ENCODE data around the gene LDLRAD3. TPM values are rescaled to one million over a fixed set of nuclear protein-coding genes. Genes with fewer than 3 reads are reported as not detected.

LDLRAD3 gene
- total RNA-seq, 2 donors from 2014 or later: 0.19 to 0.45 TPM

DNA sequence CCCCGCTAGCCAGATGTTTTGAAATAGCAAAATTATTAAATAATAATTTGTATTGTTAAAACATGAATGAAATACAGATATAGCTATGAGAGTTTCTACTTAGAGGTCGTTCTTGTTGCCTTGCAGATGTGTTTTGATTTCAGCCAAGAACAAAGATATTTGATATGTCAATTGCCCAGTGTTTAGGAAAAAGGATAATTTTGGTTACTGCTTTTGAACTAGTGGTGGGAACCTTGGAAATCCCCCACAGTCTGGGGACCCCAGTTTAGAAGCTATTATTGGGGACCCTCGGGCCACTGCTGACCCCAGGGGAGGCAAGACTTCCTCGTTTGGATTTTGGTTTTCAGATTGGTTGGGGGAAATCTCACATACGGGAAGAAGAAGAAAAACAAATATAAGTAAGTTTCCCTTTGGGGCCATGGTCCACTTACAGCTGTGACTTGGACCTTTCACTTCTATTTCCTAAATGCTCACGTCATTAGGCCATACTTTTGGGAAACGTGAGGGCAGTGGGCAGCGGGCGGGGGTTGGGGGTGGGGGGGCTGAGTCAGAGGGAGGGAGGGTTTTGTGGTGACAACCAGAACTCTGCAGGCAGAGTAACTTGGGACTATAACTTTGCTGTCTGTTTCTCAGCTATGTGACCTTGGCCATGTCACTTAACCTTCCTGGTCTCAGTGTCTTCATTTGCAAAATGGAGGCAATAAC is 37.0 kb downstream of the LDLRAD3 start:
- no peaks in the 10 kb centered on the region for H3K9me3 Mint-ChIP-seq
- H3K27me3 Mint-ChIP-seq: peaks cover 3% of the 10 kb centered on the region
- H3K4me3 Mint-ChIP-seq: no peak overlapping the region
- no peaks in the 10 kb centered on the region for H3K36me3 Mint-ChIP-seq (ENCODE audit: low read depth)
- no peaks in the 10 kb centered on the region for H3K4me1 Mint-ChIP-seq
- ATAC-seq (replicated peaks): no peak
- H3K27ac Mint-ChIP-seq: no peak overlapping the region

DNA sequence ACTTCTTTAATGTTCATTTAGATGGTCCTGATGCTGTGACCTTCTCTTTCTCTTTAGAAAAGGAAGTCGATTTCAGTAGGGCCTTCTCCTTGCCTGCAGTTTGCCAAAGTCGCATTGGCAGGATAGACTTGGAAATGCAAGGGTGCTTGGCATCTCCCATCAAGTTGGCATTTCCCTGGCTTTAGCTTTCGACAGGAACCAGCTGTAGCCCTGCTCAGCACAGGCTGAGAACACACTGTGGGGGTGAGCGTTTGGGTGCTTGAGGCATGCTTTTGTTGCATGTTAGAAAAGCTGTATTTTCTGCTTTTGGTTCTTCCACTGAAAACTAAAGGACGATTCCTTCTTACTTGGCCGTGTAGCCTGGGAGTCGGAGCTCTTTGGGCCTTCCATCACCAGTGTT is 37.7 kb downstream of the LDLRAD3 start:
- Mint-ChIP-seq H3K36me3 (ENCODE audit: low read depth) (no peaks in the 10 kb centered on the region), H3K9me3 (no peaks in the 10 kb centered on the region), H3K27ac (no peak overlapping the region), H3K4me3 (no peak overlapping the region), H3K4me1 (no peaks in the 10 kb centered on the region), H3K27me3 (peaks cover 3% of the 10 kb centered on the region)
- ATAC-seq (replicated peaks): no peak

DNA sequence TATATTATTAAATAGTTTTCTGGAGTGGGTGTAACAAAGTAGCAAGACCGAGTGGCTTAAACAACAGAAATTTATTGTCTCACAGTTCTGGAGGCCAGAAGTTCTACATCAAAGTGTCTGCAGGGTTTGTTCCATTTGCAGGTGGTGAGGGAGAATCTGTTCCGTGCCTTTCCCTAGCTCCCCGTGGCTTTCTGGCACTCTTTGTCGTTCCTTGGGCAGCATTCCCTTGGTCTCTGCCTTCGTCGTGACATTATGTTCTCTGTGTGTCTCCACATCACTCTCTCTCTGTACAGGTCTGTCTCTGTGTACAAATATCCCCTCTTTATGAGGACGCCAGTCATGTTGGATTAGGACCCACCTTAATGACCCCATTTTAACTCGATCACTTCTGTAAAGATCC is 38.2 kb downstream of the LDLRAD3 start:
- H3K36me3 Mint-ChIP-seq (ENCODE audit: low read depth): no peaks in the 10 kb centered on the region
- no peaks in the 10 kb centered on the region for H3K4me1 Mint-ChIP-seq
- H3K4me3 Mint-ChIP-seq: no peak overlapping the region
- no peaks in the 10 kb centered on the region for H3K9me3 Mint-ChIP-seq
- peaks cover 3% of the 10 kb centered on the region for H3K27me3 Mint-ChIP-seq
- H3K27ac Mint-ChIP-seq: no peak overlapping the region
- ATAC-seq (replicated peaks): no peak

DNA sequence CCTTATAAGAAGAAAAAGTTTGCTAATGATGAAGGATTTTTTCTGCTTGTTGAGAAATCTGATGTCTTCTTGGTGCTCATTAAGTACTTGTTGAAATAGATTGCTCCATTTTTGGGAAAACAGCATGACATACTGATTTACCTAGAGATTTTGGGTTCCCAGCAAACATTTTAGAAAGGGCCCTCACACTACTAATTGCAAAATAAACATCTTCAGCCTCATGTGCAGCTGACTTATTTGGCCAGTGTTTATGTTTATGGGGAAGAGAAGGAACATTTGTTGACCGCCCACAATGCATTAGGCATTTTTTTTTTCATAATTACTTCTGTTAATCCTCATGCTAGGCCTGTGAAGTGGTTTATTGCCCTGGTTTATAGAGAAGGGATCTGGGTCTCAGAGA is 40.1 kb downstream of the LDLRAD3 start:
- Mint-ChIP-seq H3K9me3 (no peaks in the 10 kb centered on the region), H3K27me3 (peaks cover 3% of the 10 kb centered on the region), H3K4me1 (no peaks in the 10 kb centered on the region), H3K4me3 (no peak overlapping the region), H3K27ac (no peak overlapping the region), H3K36me3 (ENCODE audit: low read depth) (no peaks in the 10 kb centered on the region)
- ATAC-seq (replicated peaks): no peak

DNA sequence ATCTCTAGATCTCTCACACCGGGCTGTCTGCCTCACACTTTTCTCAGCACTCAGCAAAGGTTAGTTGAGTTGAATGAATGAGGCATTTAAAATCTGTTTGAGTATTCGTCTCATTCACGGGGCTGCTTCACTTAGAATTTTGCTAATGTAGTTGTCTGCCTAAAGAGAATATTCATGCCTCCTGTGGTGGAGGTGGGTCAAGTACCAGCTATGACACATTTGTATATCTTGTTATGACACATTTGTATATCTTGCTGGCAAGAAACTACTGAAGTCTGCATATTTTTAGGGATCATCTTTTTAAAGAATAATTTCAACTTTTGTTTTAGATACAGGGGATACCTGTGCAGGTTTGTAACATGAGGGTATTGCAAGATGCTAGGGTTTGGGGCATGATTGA is 43.1 kb downstream of the LDLRAD3 start:
- Mint-ChIP-seq H3K9me3 (no peaks in the 10 kb centered on the region), H3K27ac (no peak overlapping the region), H3K4me3 (no peak overlapping the region), H3K36me3 (ENCODE audit: low read depth) (no peaks in the 10 kb centered on the region), H3K4me1 (no peaks in the 10 kb centered on the region), H3K27me3 (peaks cover 13% of the 10 kb centered on the region)
- no peak for ATAC-seq (replicated peaks)

DNA sequence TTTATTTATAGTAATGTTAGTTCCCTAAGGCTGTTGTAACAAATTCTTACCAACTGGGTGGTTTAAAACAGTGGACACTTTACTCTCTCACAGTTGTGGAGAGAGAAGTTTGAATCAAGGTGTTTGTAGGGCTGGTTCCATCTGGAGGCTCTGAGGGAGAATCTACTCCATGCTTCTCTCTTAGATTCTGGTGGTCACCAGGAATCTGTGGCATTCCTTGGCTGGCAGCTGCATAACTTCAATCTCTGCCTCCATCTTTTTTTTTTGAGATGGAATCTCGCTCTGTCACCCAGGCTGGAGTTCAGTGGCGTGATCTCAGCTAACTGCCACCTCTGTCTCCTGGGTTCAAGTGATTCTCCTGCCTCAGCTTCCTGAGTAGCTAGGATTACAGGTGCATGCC is 46.3 kb downstream of the LDLRAD3 start:
- no peak overlapping the region for H3K27ac Mint-ChIP-seq
- no peak overlapping the region for H3K4me3 Mint-ChIP-seq
- H3K27me3 Mint-ChIP-seq: peaks cover 24% of the 10 kb centered on the region
- no peak for ATAC-seq (replicated peaks)
- H3K9me3 Mint-ChIP-seq: no peaks in the 10 kb centered on the region
- H3K36me3 Mint-ChIP-seq (ENCODE audit: low read depth): no peaks in the 10 kb centered on the region
- H3K4me1 Mint-ChIP-seq: no peaks in the 10 kb centered on the region

DNA sequence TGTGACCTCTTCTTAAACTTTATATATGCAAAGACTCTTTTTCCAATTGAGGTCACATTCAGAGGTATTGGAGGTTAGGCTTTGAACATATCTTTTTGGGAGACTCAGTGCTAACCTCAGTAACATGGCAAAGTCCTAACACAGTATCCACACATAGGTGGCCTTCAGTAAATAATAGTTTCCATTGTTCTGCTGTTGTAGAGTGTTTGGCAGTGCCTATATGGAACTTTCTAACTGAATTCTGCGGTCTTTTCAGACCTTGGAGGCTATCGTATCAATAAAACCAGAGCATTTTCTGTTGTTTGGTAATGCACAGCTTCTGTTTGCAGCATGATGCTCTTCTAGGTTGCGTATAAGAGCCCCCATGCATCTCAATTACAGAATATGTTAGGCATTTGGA is 47.0 kb downstream of the LDLRAD3 start:
- no peak overlapping the region for H3K4me3 Mint-ChIP-seq
- H3K36me3 Mint-ChIP-seq (ENCODE audit: low read depth): no peaks in the 10 kb centered on the region
- H3K27ac Mint-ChIP-seq: no peak overlapping the region
- ATAC-seq (replicated peaks): no peak
- no peaks in the 10 kb centered on the region for H3K9me3 Mint-ChIP-seq
- H3K4me1 Mint-ChIP-seq: no peaks in the 10 kb centered on the region
- H3K27me3 Mint-ChIP-seq: peaks cover 24% of the 10 kb centered on the region

DNA sequence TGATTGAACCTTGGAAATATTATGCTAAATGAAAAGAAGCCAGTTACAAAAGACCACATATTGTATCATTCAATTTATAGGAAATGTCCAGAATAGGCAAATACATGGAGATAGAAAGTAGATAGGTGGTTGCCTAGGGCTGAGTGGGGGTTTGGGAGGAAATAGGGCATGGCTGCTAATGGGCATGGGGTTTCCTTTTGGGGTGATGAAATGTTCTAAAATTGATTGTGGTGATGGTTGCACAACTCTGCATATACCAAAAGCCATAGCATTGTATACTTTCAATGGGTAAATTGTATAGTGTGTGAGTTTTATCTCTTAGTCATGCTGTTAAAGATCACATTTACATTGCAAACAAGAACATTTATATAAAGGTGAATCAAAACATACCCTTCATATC is 48.7 kb downstream of the LDLRAD3 start:
- no peaks in the 10 kb centered on the region for H3K36me3 Mint-ChIP-seq (ENCODE audit: low read depth)
- H3K27ac Mint-ChIP-seq: no peak overlapping the region
- H3K27me3 Mint-ChIP-seq: peaks cover 24% of the 10 kb centered on the region
- ATAC-seq (replicated peaks): no peak
- no peaks in the 10 kb centered on the region for H3K9me3 Mint-ChIP-seq
- H3K4me1 Mint-ChIP-seq: no peaks in the 10 kb centered on the region
- no peak overlapping the region for H3K4me3 Mint-ChIP-seq

DNA sequence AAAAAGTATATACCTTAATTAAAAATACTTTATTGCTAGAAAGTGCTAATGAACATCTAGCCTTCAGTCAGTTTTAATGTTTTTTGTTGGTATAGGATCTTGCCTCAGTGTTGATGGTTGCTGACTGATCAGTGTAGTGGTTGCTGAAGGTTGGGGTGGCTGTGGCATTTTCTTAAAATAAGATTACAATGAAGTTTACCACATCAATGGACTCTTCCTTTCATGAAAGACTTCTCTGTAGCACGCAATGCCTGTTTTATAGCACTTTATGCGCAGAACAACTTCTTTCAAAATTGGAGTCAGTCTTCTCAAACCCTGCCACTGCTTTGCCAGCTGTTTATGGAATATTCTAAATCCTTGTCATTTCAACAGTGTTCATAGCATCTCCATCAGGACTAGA is 50.6 kb downstream of the LDLRAD3 start:
- ATAC-seq (replicated peaks): no peak
- H3K36me3 Mint-ChIP-seq (ENCODE audit: low read depth): no peaks in the 10 kb centered on the region
- H3K4me1 Mint-ChIP-seq: no peaks in the 10 kb centered on the region
- H3K4me3 Mint-ChIP-seq: no peak overlapping the region
- H3K27me3 Mint-ChIP-seq: peaks cover 26% of the 10 kb centered on the region
- H3K9me3 Mint-ChIP-seq: no peaks in the 10 kb centered on the region
- H3K27ac Mint-ChIP-seq: no peak overlapping the region

DNA sequence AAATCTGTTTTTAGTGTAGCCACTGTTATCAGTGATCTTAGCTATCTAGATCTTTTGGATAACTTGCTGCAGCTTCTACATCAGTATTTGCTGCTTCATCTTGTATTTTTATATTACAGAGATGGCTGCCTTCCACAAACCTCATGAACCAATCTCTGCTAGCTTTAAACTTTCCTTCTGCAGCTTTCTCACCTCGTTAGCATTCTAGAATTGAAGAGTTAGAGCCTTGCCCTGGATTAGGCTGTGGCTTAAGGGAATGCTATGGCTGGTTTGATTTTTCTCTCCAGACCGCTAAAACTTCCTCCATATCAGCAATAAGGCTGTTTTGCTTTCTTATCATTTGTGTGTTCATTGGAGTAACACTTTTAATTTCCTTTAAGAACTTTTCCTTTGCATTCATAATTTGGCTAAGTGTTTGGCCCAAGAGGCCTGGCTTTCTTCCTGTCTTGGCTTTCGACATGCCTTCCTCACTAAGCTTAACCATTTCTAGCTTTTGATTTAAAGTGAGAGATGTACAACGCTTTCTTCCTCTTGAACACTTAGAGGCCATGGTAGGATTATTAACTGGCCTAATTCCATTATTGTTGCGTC is 51.9 kb downstream of the LDLRAD3 start:
- Mint-ChIP-seq H3K4me3 (no peak overlapping the region), H3K4me1 (no peaks in the 10 kb centered on the region)
- ATAC-seq (replicated peaks): no peak

DNA sequence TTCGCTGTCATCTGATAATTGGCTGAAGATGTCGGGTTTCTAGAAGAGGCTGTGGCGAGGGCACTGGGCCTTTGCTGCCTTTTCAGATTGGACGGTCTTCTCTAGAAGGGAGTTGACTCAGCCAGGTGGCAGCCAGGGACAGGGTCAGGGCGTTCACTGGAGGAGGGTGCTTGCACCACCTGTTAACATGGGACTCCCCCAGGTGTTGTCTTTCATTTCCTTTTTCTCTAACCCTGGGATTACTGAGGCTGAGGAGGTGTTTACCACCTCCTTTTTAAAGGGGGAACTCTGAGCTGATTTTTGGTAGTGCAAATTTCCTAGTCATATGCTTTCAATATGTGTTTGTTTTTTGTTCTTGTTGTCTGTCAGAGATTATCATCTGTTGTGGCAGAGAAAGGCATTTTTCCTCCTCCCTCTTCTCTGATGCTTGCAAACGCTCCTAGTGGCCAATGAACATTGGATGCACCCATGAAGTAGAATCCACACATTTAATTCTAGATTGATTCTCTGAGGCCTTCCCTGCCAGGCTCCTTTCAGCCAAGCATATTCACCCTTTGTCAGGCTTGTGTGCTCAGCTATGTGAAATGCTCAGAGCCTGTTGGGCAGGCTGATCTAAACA is 54.1 kb downstream of the LDLRAD3 start:
- Mint-ChIP-seq H3K27me3 (peaks cover 14% of the 10 kb centered on the region), H3K36me3 (ENCODE audit: low read depth) (no peaks in the 10 kb centered on the region), H3K9me3 (no peaks in the 10 kb centered on the region), H3K4me1 (no peaks in the 10 kb centered on the region), H3K4me3 (no peak overlapping the region), H3K27ac (no peak overlapping the region)
- ATAC-seq (replicated peaks): no peak

More for the DNA sequence above, 51.9 kb downstream of the LDLRAD3 start:
- Mint-ChIP-seq H3K36me3 (ENCODE audit: low read depth) (no peaks in the 10 kb centered on the region), H3K27me3 (peaks cover 19% of the 10 kb centered on the region), H3K27ac (no peak overlapping the region), H3K9me3 (no peaks in the 10 kb centered on the region)

DNA sequence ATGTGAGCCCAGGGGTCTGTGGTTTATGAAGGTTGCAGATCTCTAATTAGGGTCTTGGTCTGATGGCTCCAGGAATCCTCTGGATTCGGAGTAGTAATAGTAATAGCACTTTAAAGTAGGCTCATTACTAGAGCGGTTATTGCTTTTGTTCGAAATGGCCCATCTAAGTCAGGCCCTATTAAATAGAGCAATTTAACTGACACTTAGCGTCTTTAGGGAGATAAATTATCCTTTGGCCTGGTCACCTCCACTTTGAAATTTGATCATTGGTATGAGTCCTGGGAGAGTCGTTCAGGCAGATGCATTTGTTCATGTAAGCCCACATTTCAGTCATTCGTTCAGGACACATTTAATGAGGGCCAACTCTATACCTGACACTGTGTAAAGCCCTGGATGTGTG is 54.8 kb downstream of the LDLRAD3 start:
- no peak for ATAC-seq (replicated peaks)
- no peaks in the 10 kb centered on the region for H3K36me3 Mint-ChIP-seq (ENCODE audit: low read depth)
- H3K27ac Mint-ChIP-seq: no peak overlapping the region
- H3K9me3 Mint-ChIP-seq: no peaks in the 10 kb centered on the region
- H3K4me1 Mint-ChIP-seq: no peaks in the 10 kb centered on the region
- H3K27me3 Mint-ChIP-seq: peaks cover 10% of the 10 kb centered on the region
- H3K4me3 Mint-ChIP-seq: no peak overlapping the region

DNA sequence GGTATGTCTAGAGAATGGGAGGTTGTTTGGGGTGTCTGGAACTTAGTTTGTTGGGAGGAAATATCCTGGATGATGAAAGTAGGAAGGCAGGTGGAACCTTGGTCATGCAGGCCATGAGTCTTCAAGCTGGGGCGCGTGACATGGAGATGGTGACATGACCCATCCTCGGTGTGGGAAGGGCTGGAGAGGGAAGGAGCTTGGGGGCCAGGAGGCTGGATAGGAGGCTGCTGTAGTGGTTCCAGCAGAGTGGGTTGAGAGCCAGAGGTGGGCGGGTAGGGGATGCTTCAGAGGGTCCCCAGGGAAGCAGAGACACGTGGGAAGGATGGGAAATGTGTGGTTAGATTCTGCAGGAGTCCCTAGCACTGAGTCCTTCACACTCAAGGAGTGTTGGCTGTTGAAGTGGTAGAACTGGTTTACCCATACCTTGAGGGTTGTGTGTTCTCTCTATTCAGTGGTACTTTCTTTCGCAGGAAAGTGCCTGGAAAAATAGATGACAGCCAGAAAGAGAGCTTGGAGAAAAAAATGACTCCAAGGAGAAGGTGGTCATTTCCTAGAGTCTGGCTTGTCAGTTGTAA is 56.8 kb downstream of the LDLRAD3 start:
- peaks cover 7% of the 10 kb centered on the region for H3K27me3 Mint-ChIP-seq
- no peaks in the 10 kb centered on the region for H3K36me3 Mint-ChIP-seq (ENCODE audit: low read depth)
- H3K9me3 Mint-ChIP-seq: no peaks in the 10 kb centered on the region
- no peak overlapping the region for H3K4me3 Mint-ChIP-seq
- ATAC-seq (replicated peaks): no peak
- no peaks in the 10 kb centered on the region for H3K4me1 Mint-ChIP-seq
- no peak overlapping the region for H3K27ac Mint-ChIP-seq

DNA sequence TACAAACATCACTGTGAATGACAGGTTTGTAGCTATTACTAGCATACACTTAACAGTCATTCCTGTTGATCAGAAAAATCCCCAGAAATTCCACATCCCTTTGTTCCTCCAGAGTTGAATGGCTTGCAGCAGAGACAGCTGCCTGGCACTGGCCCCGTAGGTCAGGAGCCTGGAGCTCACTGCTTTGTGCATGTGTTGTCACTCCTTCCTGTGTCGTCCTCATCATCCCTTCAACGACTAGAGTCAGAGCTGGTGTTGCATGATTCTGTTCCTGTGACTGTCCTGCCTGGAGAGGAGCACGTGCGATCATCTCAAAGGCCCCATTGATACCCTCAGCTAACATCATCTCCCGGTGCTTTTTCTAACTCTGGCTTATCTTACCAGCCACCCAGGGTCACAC is 58.3 kb downstream of the LDLRAD3 start:
- no peak overlapping the region for H3K4me3 Mint-ChIP-seq
- no peaks in the 10 kb centered on the region for H3K9me3 Mint-ChIP-seq
- no peak overlapping the region for H3K27ac Mint-ChIP-seq
- H3K36me3 Mint-ChIP-seq (ENCODE audit: low read depth): no peaks in the 10 kb centered on the region
- no peak for ATAC-seq (replicated peaks)
- H3K27me3 Mint-ChIP-seq: peaks cover 8% of the 10 kb centered on the region
- no peaks in the 10 kb centered on the region for H3K4me1 Mint-ChIP-seq

DNA sequence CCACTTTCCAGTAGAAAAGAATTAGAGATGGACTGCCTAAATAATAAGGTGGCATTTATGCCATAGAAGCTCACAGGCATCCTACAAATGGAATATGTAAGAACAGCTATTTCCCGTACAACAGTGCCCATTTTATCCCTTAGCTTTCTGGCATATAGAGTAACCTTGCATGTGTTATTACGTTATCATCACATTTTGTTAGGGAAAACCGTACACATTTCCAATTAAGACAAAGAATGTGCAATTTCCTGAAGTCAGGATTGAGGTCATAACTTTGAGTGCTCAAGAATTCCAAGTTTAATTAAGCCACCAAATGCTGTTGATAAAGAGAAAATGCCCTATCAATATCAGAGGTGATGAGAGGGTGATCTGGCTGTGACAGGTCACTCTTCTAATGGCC is 58.9 kb downstream of the LDLRAD3 start:
- no peak overlapping the region for H3K27ac Mint-ChIP-seq
- H3K4me1 Mint-ChIP-seq: no peaks in the 10 kb centered on the region
- no peaks in the 10 kb centered on the region for H3K9me3 Mint-ChIP-seq
- no peak overlapping the region for H3K4me3 Mint-ChIP-seq
- peaks cover 10% of the 10 kb centered on the region for H3K27me3 Mint-ChIP-seq
- ATAC-seq (replicated peaks): no peak
- no peaks in the 10 kb centered on the region for H3K36me3 Mint-ChIP-seq (ENCODE audit: low read depth)

Data from activated T-helper 17 cell treated with anti-CD3 and anti-CD28 coated beads, Interleukin-2, amount 50 U/mL, for 72 hours (primary cell).